ENCODE measurements around the gene STRA6.

The STRA6 gene

DNA sequence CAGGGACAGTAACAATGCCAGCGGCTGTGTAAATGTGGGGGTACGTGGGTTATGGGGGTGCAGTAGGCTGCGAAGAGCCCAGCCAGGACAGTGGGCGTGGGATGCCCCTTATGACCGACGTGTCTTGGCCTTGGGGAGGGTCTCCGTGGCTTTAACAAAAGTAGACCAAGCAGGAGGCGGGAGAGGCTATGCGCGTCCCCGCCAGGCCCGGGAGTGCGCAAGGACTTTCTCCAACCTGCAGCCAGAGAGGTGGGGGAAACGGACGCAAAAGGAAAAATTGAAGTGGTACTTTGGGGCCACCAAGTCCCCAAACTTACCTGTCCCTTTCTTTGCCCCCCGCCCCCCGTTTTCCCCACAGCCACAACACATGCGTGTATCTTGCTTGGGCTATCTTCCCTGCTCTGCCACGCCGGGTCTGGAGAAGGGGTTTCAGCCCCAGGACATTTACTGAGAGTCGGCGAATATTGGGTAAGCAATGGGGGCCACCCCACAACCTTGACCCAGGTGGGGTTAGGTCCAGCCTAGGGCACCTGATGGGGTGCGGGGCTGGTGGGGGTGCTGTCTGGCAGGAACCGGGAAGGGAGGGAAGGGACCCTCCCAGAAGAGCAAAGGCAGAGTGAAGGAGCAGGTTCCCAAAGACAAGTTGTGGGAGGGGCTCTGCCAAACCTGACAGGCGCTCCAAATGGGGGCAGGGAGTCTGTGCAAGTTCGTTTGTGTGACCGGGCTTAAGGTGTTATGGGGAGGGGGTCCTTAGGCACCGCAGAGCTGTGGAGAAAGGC lies 71.5 kb downstream of the STRA6 start:
- DNase-seq, result no peak

DNA sequence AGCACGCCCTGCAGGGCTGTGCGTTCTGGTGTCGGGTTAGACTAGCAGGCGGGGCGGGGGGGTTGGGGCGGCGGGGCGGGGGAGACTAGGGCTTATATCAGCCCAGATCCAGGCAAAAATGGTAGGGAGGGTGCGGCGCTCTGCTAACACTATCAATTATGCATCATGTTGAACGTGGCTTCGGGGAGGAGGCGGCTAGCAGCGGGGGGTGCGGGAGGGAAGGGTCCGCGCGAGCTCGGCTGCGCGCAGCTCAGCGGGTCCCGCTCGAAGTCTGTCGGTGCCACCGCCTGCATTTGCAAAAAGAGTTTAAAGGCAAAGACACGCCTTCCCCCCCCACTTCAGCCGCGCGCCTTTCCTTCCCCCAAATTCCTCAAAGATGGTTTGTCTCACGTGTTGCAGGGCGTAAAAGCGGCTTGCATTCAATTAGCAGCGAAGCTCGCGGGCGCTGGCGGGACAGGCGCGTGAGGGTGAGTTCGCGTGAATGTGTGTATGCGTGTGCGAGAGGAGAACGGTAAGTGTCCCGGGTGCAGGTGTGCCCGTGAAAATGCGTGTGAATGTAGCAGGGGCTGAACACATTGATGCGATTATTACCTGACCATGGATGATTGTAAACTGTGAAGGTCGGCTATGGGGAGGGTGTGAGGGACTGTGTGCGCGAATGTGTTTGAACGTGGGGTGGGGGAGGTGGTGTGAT lies 72.3 kb downstream of the STRA6 start, which contains the start of gene ISLR2:
ISLR2 (plus strand) TSS at position 432 of the 694 bp plus-strand sequence. CDS start 2,169 bp downstream, outside the sequence.
- DNase-seq, result no peak

DNA sequence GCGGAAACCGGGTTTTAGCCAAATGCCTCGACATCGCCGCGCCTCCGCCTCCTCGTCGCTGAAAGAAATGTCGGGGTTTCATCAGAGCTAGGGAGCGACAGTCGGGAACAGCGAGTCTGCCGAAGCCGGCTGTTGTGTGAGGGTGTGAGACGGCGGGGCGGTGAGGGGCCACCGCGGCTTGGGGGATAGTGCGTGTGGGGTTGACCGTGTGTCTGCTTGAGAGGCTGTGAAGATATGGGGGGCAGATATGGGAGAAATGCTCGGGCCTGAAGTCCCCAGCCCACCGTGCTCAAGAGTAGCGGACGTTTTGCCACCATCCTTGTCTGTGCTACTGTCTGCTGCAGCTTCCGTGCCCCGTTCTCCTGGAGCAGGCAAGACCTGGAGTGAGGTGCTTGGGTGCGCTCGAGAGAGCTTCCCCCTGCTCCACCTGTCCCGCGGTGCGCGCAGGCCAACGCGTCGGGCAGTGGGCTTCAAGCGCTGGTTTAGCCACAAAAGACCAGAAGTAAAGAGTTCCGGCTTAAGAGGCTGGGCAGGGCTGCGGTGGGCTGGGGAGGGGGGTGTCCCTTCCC lies 72.9 kb downstream of the STRA6 start:
- no peak for DNase-seq

Measured in cortex of kidney (tissue), 1 donor.